CD4-positive, alpha-beta T cell treated with Interferon alpha-2 for 1 hour (primary cell): ENCODE data around the gene COLEC11.
"Not testable (repeated sequence)": the region's sequence is repeated elsewhere in the genome, so short reads cannot be mapped to it uniquely, and the experiment has no call there.

Source experiments
- DNase-seq, 2 donors: peaks; one replicate each; pipeline ENCODE4 v3.0.0-alpha.2; 2020 to 2022

The COLEC11 gene

GRCh38 chr2:3594493-3595281, at the start of gene COLEC11:
Gene COLEC11, plus strand, starts transcription at chr2:3595112. Its CDS starts 9,229 bp downstream, at chr2:3604341.
- DNase-seq, result no peak

GRCh38 chr2:3545788-3546478, 49.0 kb upstream of the COLEC11 start:
- DNase-seq, result no peak

- no peak for DNase-seq
Measured at GRCh38 chr2:3547915-3548314, 47.0 kb upstream of the COLEC11 start.

- DNase-seq, result no peak
Measured at GRCh38 chr2:3553946-3554345, 41.0 kb upstream of the COLEC11 start.

GRCh38 chr2:3557639-3558204, 37.2 kb upstream of the COLEC11 start:
- DNase-seq, result no peak

GRCh38 chr2:3558205-3559014, 36.5 kb upstream of the COLEC11 start, which contains the start of gene RNASEH1:
Gene RNASEH1, minus strand, starts transcription at chr2:3558333. Its CDS starts 73 bp downstream, at chr2:3558260.
- DNase-seq, result peak; percentile 95 to 97

- DNase-seq, result no peak
Measured at GRCh38 chr2:3563521-3563976, 31.4 kb upstream of the COLEC11 start.

GRCh38 chr2:3565117-3565516, 29.8 kb upstream of the COLEC11 start:
- DNase-seq, result no peak

GRCh38 chr2:3566806-3567205, 28.1 kb upstream of the COLEC11 start:
- DNase-seq, result no peak

- DNase-seq, result not testable (repeated sequence)
Measured at GRCh38 chr2:3569656-3570055, 25.3 kb upstream of the COLEC11 start.

- DNase-seq, result no peak
Measured at GRCh38 chr2:3571284-3571683, 23.6 kb upstream of the COLEC11 start.

GRCh38 chr2:3572620-3573019, 22.3 kb upstream of the COLEC11 start:
- no peak for DNase-seq

GRCh38 chr2:3574155-3574554, 20.8 kb upstream of the COLEC11 start:
- no peak for DNase-seq

GRCh38 chr2:3575534-3576262, 19.2 kb upstream of the COLEC11 start:
- peak; percentile 18 to 36 for DNase-seq

- not testable (repeated sequence) for DNase-seq
Measured at GRCh38 chr2:3576263-3576630, 18.7 kb upstream of the COLEC11 start.

- no peak for DNase-seq
Measured at GRCh38 chr2:3578987-3579386, 15.9 kb upstream of the COLEC11 start.

- DNase-seq, result no peak
Measured at GRCh38 chr2:3580449-3580848, 14.5 kb upstream of the COLEC11 start.

GRCh38 chr2:3581367-3582262, 13.3 kb upstream of the COLEC11 start:
- no peak for DNase-seq

GRCh38 chr2:3584076-3584475, 10.8 kb upstream of the COLEC11 start:
- DNase-seq, result no peak

- DNase-seq, result no peak
Measured at GRCh38 chr2:3584608-3585260, 10.2 kb upstream of the COLEC11 start.
